PC-3 (cell line): ENCODE measurements around the gene SLC22A6. TPM values are rescaled to one million over a fixed set of nuclear protein-coding genes. Genes with fewer than 3 reads are reported as not detected.

Source experiments
- ATAC-seq: fragments of 200-7000 bp; cut with Tn5 transposase; 2 replicates; pipeline ENCODE4 v1.9.1; 2020; ENCODE audit warnings: mild to moderate bottlenecking, moderate library complexity
- BruUV-seq: library from RNA; stranded (reverse); fragments of 400-500 nt; replicated peaks from 2 replicates; lab custom pipeline; 2021; lab: Mats Ljungman, UMichigan
- CTCF ChIA-PET: fragments of 300-600 bp; sonication (Branson Sonifier 250); formaldehyde crosslinking; loops from one replicate; lab custom pipeline; 2022; ENCODE audit warnings: antibody characterized with exemption; lab: Charles Lee
- POLR2A ChIA-PET: fragments of 300-600 bp; sonication (Branson Sonifier 250); formaldehyde crosslinking; loops from one replicate; lab custom pipeline; 2022; ENCODE audit warnings: antibody characterized with exemption; ENCODE audit not compliant: unreplicated experiment; lab: Charles Lee
- DNase-seq: peaks from one replicate; pipeline ENCODE4 v3.0.0-alpha.2; 2015
- H2AFZ ChIP-seq: fragments of 300-600 bp; sonication (generic); 2 replicates; pipeline ENCODE4 v1.6.0; 2016; ENCODE audit warnings: antibody characterized with exemption, low read length
- H3F3A ChIP-seq: fragments of 300-600 bp; sonication (generic); one replicate; pipeline ENCODE4 v1.6.0; 2017; ENCODE audit warnings: antibody characterized with exemption, low read length, control low read depth, mild to moderate bottlenecking; ENCODE audit not compliant: unreplicated experiment
- H3K27ac ChIP-seq: fragments of 300-600 bp; sonication (generic); 2 replicates; pipeline ENCODE4 v1.5.1; 2016; ENCODE audit warnings: mild to moderate bottlenecking, low read length
- H3K27me3 ChIP-seq: fragments of 300-600 bp; sonication (generic); 2 replicates; pipeline ENCODE4 v1.6.1; 2016; ENCODE audit warnings: low read length, mixed read lengths
- H3K36me3 ChIP-seq: fragments of 300-600 bp; sonication (generic); 2 replicates; pipeline ENCODE4 v1.6.1; 2016; ENCODE audit warnings: low read depth, mixed run types, low read length, mixed read lengths
- H3K4me1 ChIP-seq: fragments of 300-600 bp; sonication (generic); 2 replicates; pipeline ENCODE4 v1.5.1; 2016; ENCODE audit warnings: low read length; ENCODE audit not compliant: insufficient read depth
- H3K4me2 ChIP-seq: fragments of 300-600 bp; sonication (generic); 2 replicates; pipeline ENCODE4 v1.6.0; 2016; ENCODE audit warnings: low read length
- H3K4me3 ChIP-seq: fragments of 300-600 bp; sonication (generic); 2 replicates; pipeline ENCODE4 v1.5.1; 2016; ENCODE audit warnings: mild to moderate bottlenecking, low read length, mixed read lengths
- H3K79me2 ChIP-seq: fragments of 300-600 bp; sonication (generic); 2 replicates; pipeline ENCODE4 v1.6.1; 2017; ENCODE audit warnings: low read length, mixed read lengths
- H3K9ac ChIP-seq: fragments of 300-600 bp; sonication (generic); 2 replicates; pipeline ENCODE4 v1.6.0; 2016; ENCODE audit warnings: mild to moderate bottlenecking, low read length
- H3K9me2 ChIP-seq: fragments of 300-600 bp; sonication (generic); replicated peaks from 2 replicates; pipeline ENCODE4 v1.6.1; 2016; ENCODE audit warnings: mixed run types, low read length, mixed read lengths
- H3K9me3 ChIP-seq: fragments of 300-600 bp; sonication (generic); 2 replicates; pipeline ENCODE4 v1.6.1; 2016; ENCODE audit warnings: low read length, mixed read lengths
- H4K20me1 ChIP-seq: fragments of 300-600 bp; sonication (generic); 2 replicates; pipeline ENCODE4 v1.6.1; 2016; ENCODE audit warnings: low read length, mixed read lengths
- EZH2 ChIP-seq: fragments of 300-600 bp; sonication (generic); IDR thresholded peaks from one replicate; pipeline ENCODE4 v1.6.1; 2017; ENCODE audit warnings: antibody characterized with exemption, mild to moderate bottlenecking, low read length; ENCODE audit not compliant: unreplicated experiment
- EZH2phosphoT487 ChIP-seq: fragments of 300-600 bp; sonication (generic); IDR thresholded peaks from 2 replicates; pipeline ENCODE4 v1.6.1; 2018; ENCODE audit warnings: mild to moderate bottlenecking, antibody characterized with exemption, low read length, borderline replicate concordance
- intact Hi-C: fragments of 100-400 bp; cut with micrococcal nuclease; formaldehyde crosslinking; loops from 2 replicates; pipeline ENCODE4 v1.9.0; 2023
- total RNA-seq: library from RNA; depleted of rRNA; stranded (reverse); fragments of >200 nt; gene quantifications from 2 replicates; pipeline ENCODE4 v1.2.3, GENCODE V29; 2014
- TF ChIP-seq, protein P1 (sequence below): fragments of 300-600 bp; sonication (generic); conservative IDR thresholded peaks from 2 replicates; pipeline ENCODE4 v1.5.1; 2017; ENCODE audit warnings: antibody characterized with exemption, low read depth, mild to moderate bottlenecking, low read length

SLC22A6 gene
- total RNA-seq, 1 experiment from 2014 or later = not detected

DNA sequence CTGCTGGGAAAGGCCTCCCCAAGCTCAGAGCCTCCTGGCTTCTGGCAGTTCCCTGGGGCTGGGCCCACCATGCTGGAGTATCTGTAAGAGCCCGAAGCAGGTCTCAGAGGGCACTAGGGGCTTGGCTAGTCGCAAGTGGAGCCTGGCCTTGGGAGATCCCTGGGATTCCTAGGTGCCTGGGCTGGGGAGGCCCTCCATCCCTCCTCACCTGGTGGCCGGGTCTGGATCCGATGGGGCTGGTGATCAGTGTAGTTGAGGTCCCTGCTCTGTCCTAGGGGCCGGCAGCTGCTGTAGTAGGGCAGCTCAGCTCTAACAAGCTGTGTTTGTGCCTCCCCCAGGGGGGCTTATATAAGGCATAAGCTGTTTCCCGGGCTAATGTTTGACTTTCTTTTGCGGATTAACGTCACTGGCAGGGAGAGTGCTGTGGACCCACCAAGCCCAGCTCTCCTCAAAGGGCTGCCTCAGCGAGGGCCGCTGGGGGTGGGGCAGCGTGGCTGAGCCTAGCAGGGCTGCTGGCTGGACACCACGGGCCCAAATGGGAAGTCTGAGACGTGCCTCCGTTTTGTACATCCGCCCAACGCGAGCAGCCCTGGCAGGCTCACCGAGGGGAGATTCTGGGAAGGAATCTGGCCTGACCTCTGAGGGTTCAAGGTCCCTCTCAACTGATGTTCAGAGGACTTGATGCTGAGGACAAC lies 30.9 kb upstream of the SLC22A6 start, which contains the start of gene SLC22A8:
Gene SLC22A8 (minus strand): TSS at position 321 of the 695 bp plus-strand sequence. CDS start 883 bp downstream, outside the sequence.
- H3K27ac ChIP-seq = no peak within 1 kb of the TSS
- no peaks in the 10 kb centered on the region for H3K4me1 ChIP-seq
- H3K9me2 ChIP-seq = no peaks in the 10 kb centered on the region
- no peak within 1 kb of the TSS for H3K4me3 ChIP-seq
- H3K9me3 ChIP-seq = no peaks in the 10 kb centered on the region
- no peak for DNase-seq
- ChIA-PET CTCF (no interaction called here), POLR2A (no interaction called here)
- intact Hi-C loops = no loop called here
- no peak for ATAC-seq
- no peaks in the 10 kb centered on the region for H4K20me1 ChIP-seq
- H3K79me2 ChIP-seq = no peaks in the 10 kb centered on the region
- H3K36me3 ChIP-seq = no peaks in the 10 kb centered on the region
- H3F3A ChIP-seq = no peaks in the 10 kb centered on the region
- TF ChIP-seq, protein P1, sequence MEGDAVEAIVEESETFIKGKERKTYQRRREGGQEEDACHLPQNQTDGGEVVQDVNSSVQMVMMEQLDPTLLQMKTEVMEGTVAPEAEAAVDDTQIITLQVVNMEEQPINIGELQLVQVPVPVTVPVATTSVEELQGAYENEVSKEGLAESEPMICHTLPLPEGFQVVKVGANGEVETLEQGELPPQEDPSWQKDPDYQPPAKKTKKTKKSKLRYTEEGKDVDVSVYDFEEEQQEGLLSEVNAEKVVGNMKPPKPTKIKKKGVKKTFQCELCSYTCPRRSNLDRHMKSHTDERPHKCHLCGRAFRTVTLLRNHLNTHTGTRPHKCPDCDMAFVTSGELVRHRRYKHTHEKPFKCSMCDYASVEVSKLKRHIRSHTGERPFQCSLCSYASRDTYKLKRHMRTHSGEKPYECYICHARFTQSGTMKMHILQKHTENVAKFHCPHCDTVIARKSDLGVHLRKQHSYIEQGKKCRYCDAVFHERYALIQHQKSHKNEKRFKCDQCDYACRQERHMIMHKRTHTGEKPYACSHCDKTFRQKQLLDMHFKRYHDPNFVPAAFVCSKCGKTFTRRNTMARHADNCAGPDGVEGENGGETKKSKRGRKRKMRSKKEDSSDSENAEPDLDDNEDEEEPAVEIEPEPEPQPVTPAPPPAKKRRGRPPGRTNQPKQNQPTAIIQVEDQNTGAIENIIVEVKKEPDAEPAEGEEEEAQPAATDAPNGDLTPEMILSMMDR = no peak
- TF ChIP-seq EZH2 (no peak), EZH2phosphoT487 (no peak)
- H2AFZ ChIP-seq = no peak within 1 kb of the TSS
- no peak within 1 kb of the TSS for H3K4me2 ChIP-seq
- no TSS peak for BruUV-seq
- no peak within 1 kb of the TSS for H3K9ac ChIP-seq
- H3K27me3 ChIP-seq = peaks cover 65% of the 10 kb centered on the region

DNA sequence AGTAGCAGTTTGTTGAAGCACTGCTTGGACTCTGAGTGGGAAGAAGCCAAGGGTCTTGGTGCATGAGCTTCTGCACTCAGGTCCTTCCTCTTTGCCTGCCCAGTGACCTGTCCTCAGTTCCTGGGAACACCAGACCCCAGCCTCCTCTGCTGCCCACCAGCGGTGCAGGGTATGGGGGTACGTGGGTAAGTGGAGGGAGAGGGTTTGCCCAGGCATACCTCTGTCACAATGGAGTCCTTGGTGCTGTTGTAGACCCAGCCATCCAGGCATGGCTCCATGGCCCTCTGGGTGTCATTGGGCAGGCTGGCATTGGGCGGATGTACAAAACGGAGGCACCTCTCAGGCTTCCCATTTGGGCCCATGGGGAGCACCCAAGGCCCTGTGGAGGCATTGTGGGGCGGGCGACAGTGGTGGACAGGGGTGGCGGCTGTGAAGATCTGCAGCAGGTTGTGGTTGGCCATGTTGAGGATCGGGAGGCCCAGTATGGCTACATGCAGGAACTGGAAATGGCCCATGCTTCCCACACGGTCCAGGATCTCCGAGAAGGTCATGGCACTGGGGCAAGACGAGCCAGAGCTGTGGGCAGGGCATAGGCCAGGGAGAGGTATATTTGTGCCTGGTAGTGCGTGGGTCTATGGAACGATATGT lies 29.8 kb upstream of the SLC22A6 start:
- ChIA-PET POLR2A (no interaction called here), CTCF (no interaction called here)
- DNase-seq (no peak), ATAC-seq (no peak)
- intact Hi-C loops = no loop called here
- H3K27me3 ChIP-seq = peaks cover 77% of the 10 kb centered on the region
- H3K36me3 ChIP-seq = no peaks in the 10 kb centered on the region
- no peak overlapping the region for H3K4me2 ChIP-seq
- no peaks in the 10 kb centered on the region for H3K9me3 ChIP-seq
- TF ChIP-seq, protein P1 = no peak
- TF ChIP-seq EZH2 (no peak), EZH2phosphoT487 (no peak)
- no peak overlapping the region for H3K9ac ChIP-seq
- no peak overlapping the region for H3K4me3 ChIP-seq
- no peak overlapping the region for H3K27ac ChIP-seq
- H3K9me2 ChIP-seq = no peaks in the 10 kb centered on the region
- BruUV-seq = no TSS peak
- no peaks in the 10 kb centered on the region for H3K4me1 ChIP-seq
- no peak overlapping the region for H2AFZ ChIP-seq
- no peaks in the 10 kb centered on the region for H4K20me1 ChIP-seq
- H3K79me2 ChIP-seq = no peaks in the 10 kb centered on the region
- H3F3A ChIP-seq = no peaks in the 10 kb centered on the region

DNA sequence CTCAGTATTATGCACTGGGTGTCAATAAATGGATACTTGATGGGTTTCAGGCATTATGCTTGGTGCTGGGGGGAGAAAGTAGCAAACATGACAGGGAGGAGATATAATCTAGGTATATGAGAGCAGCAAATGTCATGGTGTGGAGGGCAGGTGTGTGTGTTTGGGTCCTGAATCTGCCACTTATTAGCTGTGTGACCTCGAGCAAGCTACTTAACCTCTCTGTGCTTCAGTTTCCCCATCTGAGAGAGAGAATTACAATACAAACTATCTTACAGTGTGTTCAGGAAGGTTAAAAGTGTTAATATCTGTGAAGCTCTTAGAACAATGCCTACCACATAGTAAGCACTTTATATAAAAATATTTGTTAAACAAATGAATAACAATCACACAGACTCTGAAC lies 28.1 kb upstream of the SLC22A6 start:
- H3K9me2 ChIP-seq = no peaks in the 10 kb centered on the region
- no peak overlapping the region for H2AFZ ChIP-seq
- ATAC-seq (no peak), DNase-seq (no peak)
- no peaks in the 10 kb centered on the region for H3K9me3 ChIP-seq
- H3F3A ChIP-seq = no peaks in the 10 kb centered on the region
- no peaks in the 10 kb centered on the region for H3K4me1 ChIP-seq
- H3K4me2 ChIP-seq = no peak overlapping the region
- intact Hi-C loops = no loop called here
- no peaks in the 10 kb centered on the region for H3K79me2 ChIP-seq
- no peak overlapping the region for H3K27ac ChIP-seq
- CTCF ChIA-PET = no interaction called here
- BruUV-seq = no TSS peak
- POLR2A ChIA-PET = no interaction called here
- H3K4me3 ChIP-seq = no peak overlapping the region
- no peak overlapping the region for H3K9ac ChIP-seq
- TF ChIP-seq EZH2 = no peak
- TF ChIP-seq, protein P1 = no peak
- no peak for TF ChIP-seq EZH2phosphoT487
- H3K36me3 ChIP-seq = no peaks in the 10 kb centered on the region
- H4K20me1 ChIP-seq = no peaks in the 10 kb centered on the region
- H3K27me3 ChIP-seq = peaks cover 67% of the 10 kb centered on the region
